GM11168 (cell line): ENCODE measurements around the gene CYCS.
"Not testable (repeated sequence)": the region's sequence is repeated elsewhere in the genome, so short reads cannot be mapped to it uniquely, and the experiment has no call there.

Experiments
- in situ Hi-C: fragments of 300-500 bp; cut with MboI; formaldehyde crosslinking; loops from one replicate; pipeline ENCODE4 v1.12.0; 2022; ENCODE audit warnings: low sequenced_read_pairs; ENCODE audit not compliant: unreplicated experiment

CYCS gene

GRCh38 chr7:25119102-25119501 is 6.0 kb downstream of the CYCS start:
- in situ Hi-C loops = no loop called here

- in situ Hi-C loops = no loop called here
Observed at GRCh38 chr7:25118048-25118753, 6.9 kb downstream of the CYCS start.

- in situ Hi-C loops = no loop called here
Observed at GRCh38 chr7:25117226-25118047, 7.6 kb downstream of the CYCS start.

GRCh38 chr7:25116621-25117020 is 8.4 kb downstream of the CYCS start:
- in situ Hi-C loops = no loop called here

- in situ Hi-C loops = not testable (repeated sequence)
Observed at GRCh38 chr7:25110514-25110913, 14.5 kb downstream of the CYCS start.

GRCh38 chr7:25109276-25109675 is 15.8 kb downstream of the CYCS start:
- in situ Hi-C loops = no loop called here

- in situ Hi-C loops = no loop called here
Observed at GRCh38 chr7:25105911-25106310, 19.1 kb downstream of the CYCS start.

GRCh38 chr7:25103773-25104172 is 21.3 kb downstream of the CYCS start:
- in situ Hi-C loops = no loop called here

GRCh38 chr7:25101817-25102216 is 23.2 kb downstream of the CYCS start:
- in situ Hi-C loops = no loop called here

GRCh38 chr7:25098096-25099046 is 26.7 kb downstream of the CYCS start:
- in situ Hi-C loops = no loop called here

GRCh38 chr7:25095516-25096345 is 29.3 kb downstream of the CYCS start:
- in situ Hi-C loops = no loop called here

GRCh38 chr7:25093268-25093826 is 31.7 kb downstream of the CYCS start:
- in situ Hi-C loops = loop anchor here (5.0 kb wide), 1 partner anchor 286 kb away; no protein-coding TSS in a partner anchor

- in situ Hi-C loops = loop anchor here (5.0 kb wide), 1 partner anchor 284 kb away; no protein-coding TSS in a partner anchor
Observed at GRCh38 chr7:25091779-25092178, 33.3 kb downstream of the CYCS start.

- in situ Hi-C loops = loop anchor here (5.0 kb wide), 1 partner anchor 284 kb away; no protein-coding TSS in a partner anchor
Observed at GRCh38 chr7:25091176-25091575, 33.9 kb downstream of the CYCS start.

GRCh38 chr7:25090374-25090773 is 34.7 kb downstream of the CYCS start:
- in situ Hi-C loops = loop anchor here (5.0 kb wide), 1 partner anchor 283 kb away; no protein-coding TSS in a partner anchor

- in situ Hi-C loops = no loop called here
Observed at GRCh38 chr7:25087855-25088254, 37.2 kb downstream of the CYCS start.

GRCh38 chr7:25084821-25085220 is 40.2 kb downstream of the CYCS start:
- in situ Hi-C loops = no loop called here

GRCh38 chr7:25083201-25083600 is 41.9 kb downstream of the CYCS start:
- in situ Hi-C loops = no loop called here

- in situ Hi-C loops = not testable (repeated sequence)
Observed at GRCh38 chr7:25082041-25082440, 43.0 kb downstream of the CYCS start.
